ENCODE data around the gene SIPA1L3. TPM values are rescaled to one million over a fixed set of nuclear protein-coding genes. Genes with fewer than 3 reads are reported as not detected.

SIPA1L3 gene
- total and polyA plus RNA-seq, 9 of the 15 experiments (the other 6 are each of a cell fraction or from before 2014, with no cell fraction given), result 0.01 to 6.1 (median 2.5) TPM

DNA sequence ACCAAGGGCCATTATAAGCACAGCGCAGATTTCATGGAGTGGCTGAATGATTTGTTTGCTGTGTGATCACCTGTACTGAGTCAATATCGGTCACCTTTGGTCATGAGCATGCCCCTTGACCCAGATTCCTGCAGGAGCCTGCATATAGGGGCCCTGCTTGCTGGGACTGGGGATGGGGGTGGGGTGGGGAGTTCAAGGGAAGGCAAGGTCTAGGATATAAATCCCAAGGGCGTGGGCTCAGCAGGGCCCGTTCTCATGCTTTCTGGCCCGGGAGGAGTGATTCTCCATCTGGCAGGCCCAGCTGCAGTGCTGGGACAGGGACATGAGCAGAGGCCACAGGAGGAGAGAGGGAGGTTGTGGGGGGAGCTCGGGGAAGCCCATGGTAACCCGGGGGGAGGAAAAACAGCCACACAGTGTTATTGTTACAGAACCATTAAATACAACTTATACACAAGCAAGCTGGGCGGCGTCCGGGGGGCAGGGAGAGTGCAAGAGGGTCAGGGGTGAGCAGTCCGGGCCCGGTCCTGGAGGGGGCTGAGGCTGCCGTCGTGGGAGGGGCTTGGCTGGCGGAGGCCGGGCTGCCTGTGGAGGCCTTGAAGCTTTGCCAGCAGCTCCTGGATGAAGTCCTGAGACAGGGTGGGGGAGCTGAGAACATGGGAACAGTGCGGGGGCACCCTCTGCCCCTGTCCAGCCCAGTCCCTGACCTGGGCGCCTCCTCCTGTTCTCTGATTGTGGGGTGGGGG, 344.0 kb downstream of the SIPA1L3 start (continued):
- TF ChIP-seq CEBPG (CRISPR knock-in tag; IDR thresholded peaks at IDR 0.05) (no peak), CEBPG (tag; conservative IDR thresholded peaks at IDR 0.05 in 1 of 2, IDR thresholded peaks at IDR 0.05 in 1 of 2) (no peak), SNIP1 (IDR thresholded peaks at IDR 0.05; ENCODE audit: low read depth) (no peak), ELF4 (CRISPR knock-in tag; IDR thresholded peaks at IDR 0.05) (no peak), DPF2 (IDR thresholded peaks at IDR 0.05) (no peak), U2AF2 (optimal IDR thresholded peaks at IDR 0.05; ENCODE audit: low read depth, low read length) (no peak), MAFF (IDR thresholded peaks at IDR 0.05; ENCODE audit: low read length) (no peak), NFIX (CRISPR knock-in tag; IDR thresholded peaks at IDR 0.05; ENCODE audit: low read depth) (no peak), SMAD1 (IDR thresholded peaks at IDR 0.05; ENCODE audit: low read depth, low read length, partially characterized antibody) (no peak), NFYB (IDR thresholded peaks at IDR 0.05; ENCODE audit: extremely low read depth, insufficient read length) (no peak), ARHGAP35 (IDR thresholded peaks at IDR 0.05; ENCODE audit: partially characterized antibody) (no peak)
- TF ChIP-seq, protein P1, sequence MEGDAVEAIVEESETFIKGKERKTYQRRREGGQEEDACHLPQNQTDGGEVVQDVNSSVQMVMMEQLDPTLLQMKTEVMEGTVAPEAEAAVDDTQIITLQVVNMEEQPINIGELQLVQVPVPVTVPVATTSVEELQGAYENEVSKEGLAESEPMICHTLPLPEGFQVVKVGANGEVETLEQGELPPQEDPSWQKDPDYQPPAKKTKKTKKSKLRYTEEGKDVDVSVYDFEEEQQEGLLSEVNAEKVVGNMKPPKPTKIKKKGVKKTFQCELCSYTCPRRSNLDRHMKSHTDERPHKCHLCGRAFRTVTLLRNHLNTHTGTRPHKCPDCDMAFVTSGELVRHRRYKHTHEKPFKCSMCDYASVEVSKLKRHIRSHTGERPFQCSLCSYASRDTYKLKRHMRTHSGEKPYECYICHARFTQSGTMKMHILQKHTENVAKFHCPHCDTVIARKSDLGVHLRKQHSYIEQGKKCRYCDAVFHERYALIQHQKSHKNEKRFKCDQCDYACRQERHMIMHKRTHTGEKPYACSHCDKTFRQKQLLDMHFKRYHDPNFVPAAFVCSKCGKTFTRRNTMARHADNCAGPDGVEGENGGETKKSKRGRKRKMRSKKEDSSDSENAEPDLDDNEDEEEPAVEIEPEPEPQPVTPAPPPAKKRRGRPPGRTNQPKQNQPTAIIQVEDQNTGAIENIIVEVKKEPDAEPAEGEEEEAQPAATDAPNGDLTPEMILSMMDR (IDR thresholded peaks at IDR 0.05 in 2 of 3, conservative IDR thresholded peaks at IDR 0.05 in 1 of 3; ENCODE audit: insufficient read depth in 2 of 3, low read depth in 1 of 3, low read length in 3 of 3), result no peak
- TF ChIP-seq, protein P2, sequence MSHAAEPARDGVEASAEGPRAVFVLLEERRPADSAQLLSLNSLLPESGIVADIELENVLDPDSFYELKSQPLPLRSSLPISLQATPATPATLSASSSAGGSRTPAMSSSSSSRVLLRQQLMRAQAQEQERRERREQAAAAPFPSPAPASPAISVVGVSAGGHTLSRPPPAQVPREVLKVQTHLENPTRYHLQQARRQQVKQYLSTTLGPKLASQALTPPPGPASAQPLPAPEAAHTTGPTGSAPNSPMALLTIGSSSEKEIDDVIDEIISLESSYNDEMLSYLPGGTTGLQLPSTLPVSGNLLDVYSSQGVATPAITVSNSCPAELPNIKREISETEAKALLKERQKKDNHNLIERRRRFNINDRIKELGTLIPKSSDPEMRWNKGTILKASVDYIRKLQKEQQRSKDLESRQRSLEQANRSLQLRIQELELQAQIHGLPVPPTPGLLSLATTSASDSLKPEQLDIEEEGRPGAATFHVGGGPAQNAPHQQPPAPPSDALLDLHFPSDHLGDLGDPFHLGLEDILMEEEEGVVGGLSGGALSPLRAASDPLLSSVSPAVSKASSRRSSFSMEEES (CRISPR knock-in tag; IDR thresholded peaks at IDR 0.05), result no peak
- TF ChIP-seq, protein P3, sequence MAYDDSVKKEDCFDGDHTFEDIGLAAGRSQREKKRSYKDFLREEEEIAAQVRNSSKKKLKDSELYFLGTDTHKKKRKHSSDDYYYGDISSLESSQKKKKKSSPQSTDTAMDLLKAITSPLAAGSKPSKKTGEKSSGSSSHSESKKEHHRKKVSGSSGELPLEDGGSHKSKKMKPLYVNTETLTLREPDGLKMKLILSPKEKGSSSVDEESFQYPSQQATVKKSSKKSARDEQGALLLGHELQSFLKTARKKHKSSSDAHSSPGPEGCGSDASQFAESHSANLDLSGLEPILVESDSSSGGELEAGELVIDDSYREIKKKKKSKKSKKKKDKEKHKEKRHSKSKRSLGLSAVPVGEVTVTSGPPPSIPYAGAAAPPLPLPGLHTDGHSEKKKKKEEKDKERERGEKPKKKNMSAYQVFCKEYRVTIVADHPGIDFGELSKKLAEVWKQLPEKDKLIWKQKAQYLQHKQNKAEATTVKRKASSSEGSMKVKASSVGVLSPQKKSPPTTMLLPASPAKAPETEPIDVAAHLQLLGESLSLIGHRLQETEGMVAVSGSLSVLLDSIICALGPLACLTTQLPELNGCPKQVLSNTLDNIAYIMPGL (CRISPR knock-in tag; IDR thresholded peaks at IDR 0.05), result no peak

Measured in K562 (cell line).